ENCODE measurements around the gene ELP6.

Gene ELP6

GRCh38 chr3:47540281-47540680 is 26.8 kb upstream of the ELP6 start:
- H3K4me3 ChIP-seq (ENCODE audit: low read depth, low read length), result no peak overlapping the region
- TF ChIP-seq CTCF (IDR thresholded peaks at IDR 0.05; ENCODE audit: borderline replicate concordance, insufficient read depth, low read depth, low read length), result no peak

GRCh38 chr3:47536967-47537366 is 23.5 kb upstream of the ELP6 start:
- no peak overlapping the region for H3K4me3 ChIP-seq (ENCODE audit: low read depth, low read length)
- no peak for TF ChIP-seq CTCF (IDR thresholded peaks at IDR 0.05; ENCODE audit: borderline replicate concordance, insufficient read depth, low read depth, low read length)

- H3K4me3 ChIP-seq (ENCODE audit: low read depth, low read length), result no peak overlapping the region
- no peak for TF ChIP-seq CTCF (IDR thresholded peaks at IDR 0.05; ENCODE audit: borderline replicate concordance, insufficient read depth, low read depth, low read length)
Measured at GRCh38 chr3:47536221-47536891, 22.8 kb upstream of the ELP6 start.

GRCh38 chr3:47533996-47534454 is 20.5 kb upstream of the ELP6 start:
- H3K4me3 ChIP-seq (ENCODE audit: low read depth, low read length), result no peak overlapping the region
- TF ChIP-seq CTCF (IDR thresholded peaks at IDR 0.05; ENCODE audit: borderline replicate concordance, insufficient read depth, low read depth, low read length), result no peak

GRCh38 chr3:47533481-47533880 is 20.0 kb upstream of the ELP6 start:
- no peak overlapping the region for H3K4me3 ChIP-seq (ENCODE audit: low read depth, low read length)
- no peak for TF ChIP-seq CTCF (IDR thresholded peaks at IDR 0.05; ENCODE audit: borderline replicate concordance, insufficient read depth, low read depth, low read length)

GRCh38 chr3:47527952-47528725 is 14.6 kb upstream of the ELP6 start:
- no peak for TF ChIP-seq CTCF (IDR thresholded peaks at IDR 0.05; ENCODE audit: borderline replicate concordance, insufficient read depth, low read depth, low read length)
- H3K4me3 ChIP-seq (ENCODE audit: low read depth, low read length), result no peak overlapping the region

GRCh38 chr3:47525617-47526016 is 12.1 kb upstream of the ELP6 start:
- no peak overlapping the region for H3K4me3 ChIP-seq (ENCODE audit: low read depth, low read length)
- TF ChIP-seq CTCF (IDR thresholded peaks at IDR 0.05; ENCODE audit: borderline replicate concordance, insufficient read depth, low read depth, low read length), result no peak

Measured in GM12875 (cell line).